SK-N-SH (cell line): ENCODE results near the gene ZSWIM5. TPM values are rescaled to one million over a fixed set of nuclear protein-coding genes. Genes with fewer than 3 reads are reported as not detected.

Experiments used
- CTCF ChIA-PET: fragments of 300-600, 350-600 bp; formaldehyde crosslinking; extraction: SDS; loops from one replicate; lab custom pipeline; 2021; lab: Yijun Ruan, JAX
- POLR2A ChIA-PET: fragments of 350-600 bp; sonication (Branson Sonifier 250); formaldehyde crosslinking; extraction: SDS; loops from one replicate; lab custom pipeline; 2020; ENCODE audit warnings: antibody characterized with exemption, inconsistent platforms; lab: Yijun Ruan, JAX
- DNase-seq: peaks from one replicate; pipeline ENCODE4 v3.0.0; 2012
- H2AFZ ChIP-seq: fragments of 200-600 bp; sonication (generic); 2 replicates; pipeline ENCODE4 v1.8.1; 2016; ENCODE audit warnings: antibody characterized with exemption, mild to moderate bottlenecking, low read depth
- H3F3A ChIP-seq: fragments of 200-600 bp; sonication (generic); replicated peaks from 2 replicates; pipeline ENCODE3; 2016; ENCODE audit warnings: antibody characterized with exemption, mild to moderate bottlenecking; ENCODE audit not compliant: insufficient read depth
- H3K27ac ChIP-seq, 2 experiments: fragments of 200-500 bp in 1 of 2; fragments of 200-600 bp in 1 of 2; sonication (Bioruptor generic) in 1 of 2; sonication (generic), shearing (Covaris generic) in 1 of 2; 2 replicates each; pipeline versions ENCODE4 v1.5.1 to v1.6.1; 2014 to 2016; ENCODE audit warnings: low read depth in 2 of 2, inconsistent platforms in 1 of 2, low read length in 1 of 2, mild to moderate bottlenecking in 1 of 2, mixed read lengths in 1 of 2
- H3K27me3 ChIP-seq: fragments of 200-600 bp; sonication (generic), shearing (Covaris generic); 2 replicates; pipeline ENCODE4 v1.6.1; 2016; ENCODE audit warnings: mixed run types; ENCODE audit not compliant: insufficient read depth
- H3K36me3 ChIP-seq, 2 experiments: fragments of 200-500 bp in 1 of 2; fragments of 200-600 bp in 1 of 2; sonication (Bioruptor generic) in 1 of 2; sonication (generic) in 1 of 2; replicated peaks in 1 of 2; 2 replicates each; pipeline versions ENCODE3 to v1.5.1; 2014 to 2016; ENCODE audit warnings: low read length in 1 of 2, mild to moderate bottlenecking in 1 of 2; ENCODE audit not compliant: insufficient read depth in 2 of 2, control insufficient read depth in 1 of 2
- H3K4me1 ChIP-seq, 2 experiments: fragments of 200-500 bp in 1 of 2; fragments of 200-600 bp in 1 of 2; sonication (Bioruptor generic) in 1 of 2; sonication (generic), shearing (Covaris generic) in 1 of 2; 2 replicates each; pipeline versions ENCODE4 v1.5.1 to v1.6.1; 2014 to 2016; ENCODE audit warnings: low read depth in 1 of 2, low read length in 1 of 2, mixed run types in 1 of 2; ENCODE audit not compliant: insufficient read depth in 2 of 2, control insufficient read depth in 1 of 2
- H3K4me2 ChIP-seq: fragments of 200-600 bp; sonication (generic), shearing (Covaris generic); 2 replicates; pipeline ENCODE4 v1.6.1; 2017; ENCODE audit warnings: mixed run types
- H3K4me3 ChIP-seq, 2 experiments: fragments of 200-500 bp in 1 of 2; fragments of 200-600 bp in 1 of 2; sonication (Bioruptor generic) in 1 of 2; sonication (generic), shearing (Covaris generic) in 1 of 2; 2 replicates each; pipeline versions ENCODE4 v1.5.1 to v1.8.1; 2014 to 2016; ENCODE audit warnings: low read depth in 2 of 2, inconsistent platforms in 1 of 2, low read length in 1 of 2, mild to moderate bottlenecking in 1 of 2, mixed read lengths in 1 of 2, moderate library complexity in 1 of 2
- H3K79me2 ChIP-seq: fragments of 200-600 bp; sonication (generic); 2 replicates; pipeline ENCODE4 v1.8.1; 2017; ENCODE audit warnings: mild to moderate bottlenecking; ENCODE audit not compliant: insufficient read depth
- H3K9ac ChIP-seq: fragments of 200-600 bp; sonication (generic); 2 replicates; pipeline ENCODE4 v1.6.1; 2017; ENCODE audit warnings: mixed run types
- H3K9me2 ChIP-seq: fragments of 200-600 bp; sonication (generic); 2 replicates; pipeline ENCODE4 v1.6.1; 2017; ENCODE audit warnings: mixed run types
- H3K9me3 ChIP-seq: fragments of 200-600 bp; sonication (generic); 2 replicates; pipeline ENCODE4 v1.6.1; 2017; ENCODE audit warnings: mixed run types, mild to moderate bottlenecking, moderate library complexity
- H4K20me1 ChIP-seq: fragments of 200-600 bp; sonication (generic); 2 replicates; pipeline ENCODE4 v1.6.1; 2017; ENCODE audit warnings: mild to moderate bottlenecking, mixed run types; ENCODE audit not compliant: insufficient read depth
- CHD2 ChIP-seq: fragments of 150-350 bp; IDR thresholded peaks from 2 replicates; pipeline ENCODE4 v1.6.1; 2018; ENCODE audit warnings: low read length; ENCODE audit not compliant: partially characterized antibody
- FOXJ3 ChIP-seq: sonication (generic); formaldehyde crosslinking; IDR thresholded peaks from 2 replicates; pipeline ENCODE4 v1.5.1; 2020; ENCODE audit warnings: mild to moderate bottlenecking, missing genetic modification reagents
- FOXM1 ChIP-seq: IDR thresholded peaks from 2 replicates; pipeline ENCODE4 v1.4.0; 2012; ENCODE audit warnings: low read depth, mild to moderate bottlenecking
- JUND ChIP-seq: IDR thresholded peaks from 2 replicates; pipeline ENCODE4 v1.4.0; 2012
- MEF2A ChIP-seq: IDR thresholded peaks from 2 replicates; pipeline ENCODE4 v1.4.0; 2012; ENCODE audit warnings: low read depth, borderline replicate concordance
- NRF1 ChIP-seq: IDR thresholded peaks from 2 replicates; pipeline ENCODE4 v1.6.1; 2012; ENCODE audit warnings: low read depth, mild to moderate bottlenecking, low read length
- RCOR1 ChIP-seq: fragments of 150-350 bp; IDR thresholded peaks from 2 replicates; pipeline ENCODE4 v1.6.1; 2017; ENCODE audit warnings: antibody characterized with exemption, low read length
- RXRA ChIP-seq: IDR thresholded peaks from 2 replicates; pipeline ENCODE4 v1.4.0; 2012; ENCODE audit warnings: low read depth, mild to moderate bottlenecking, borderline replicate concordance
- SIN3A ChIP-seq: IDR thresholded peaks from 2 replicates; pipeline ENCODE4 v1.6.1; 2012; ENCODE audit warnings: low read depth, mild to moderate bottlenecking, low read length, moderate library complexity, borderline replicate concordance
- SMC3 ChIP-seq: IDR thresholded peaks from 2 replicates; pipeline ENCODE4 v1.6.1; 2012; ENCODE audit warnings: low read depth, low read length, improper control_type of control experiment
- TAF1 ChIP-seq: IDR thresholded peaks from 2 replicates; pipeline ENCODE4 v1.6.1; 2012; ENCODE audit warnings: low read depth, mild to moderate bottlenecking, low read length, moderate library complexity, borderline replicate concordance
- WGBS: methylation state at CpG from one replicate; pipeline ENCODE4 v1.1.6; 2017; ENCODE audit warnings: low lambda C conversion rate; 5-methylcytosine and 5-hydroxymethylcytosine counted together
- polyA plus RNA-seq, 3 experiments: library from polyadenylated mRNA; depleted of rRNA; stranded (reverse); fragments of >200 nt; gene quantifications; 2 replicates each; pipeline ENCODE4 v1.2.3, GENCODE V29; 2012
- TF ChIP-seq, protein P1 (sequence below): IDR thresholded peaks from 2 replicates; pipeline ENCODE4 v1.4.0; 2012; ENCODE audit warnings: low read depth, borderline replicate concordance
- TF ChIP-seq, protein P2 (sequence below): IDR thresholded peaks from 2 replicates; pipeline ENCODE4 v1.4.0; 2012; ENCODE audit warnings: low read depth
- TF ChIP-seq, protein P3 (sequence below): IDR thresholded peaks from 2 replicates; pipeline ENCODE4 v1.4.0; 2012; ENCODE audit warnings: low read depth, borderline replicate concordance
- TF ChIP-seq, protein P4 (sequence below): IDR thresholded peaks from 2 replicates; pipeline ENCODE4; 2012

ZSWIM5 gene
- polyA plus RNA-seq, 1 of the 3 experiments (the other 2 are of a cell fraction) = 0.07 TPM

DNA sequence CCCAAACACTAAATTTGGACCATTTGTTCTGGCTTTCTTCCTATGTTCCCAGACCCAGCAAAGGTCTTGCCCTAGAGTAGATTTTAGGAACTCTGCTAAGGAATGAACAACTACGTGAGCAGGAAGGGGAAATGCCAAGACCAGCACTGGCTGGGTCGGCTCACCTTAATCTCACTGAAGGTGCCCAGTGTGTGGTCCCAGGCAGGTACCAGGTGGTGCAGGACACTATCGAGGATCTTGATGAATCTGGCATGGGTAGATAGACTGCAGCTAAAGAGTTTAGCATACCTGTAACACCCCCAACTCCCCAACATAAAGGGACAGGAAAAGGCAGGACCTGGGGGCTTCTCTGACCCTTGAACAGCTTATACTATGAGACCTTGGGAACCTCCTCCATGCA lies 198.3 kb downstream of the ZSWIM5 start:
- H3K9ac ChIP-seq = no peak overlapping the region
- H3K4me1 ChIP-seq = peaks cover 6 to 23% of the 10 kb centered on the region in 2 experiments
- H4K20me1 ChIP-seq = no peaks in the 10 kb centered on the region
- 86% methylated on average over 1 of the region's 3 CpGs for WGBS
- H3K27ac ChIP-seq = no peak overlapping the region
- ChIA-PET CTCF (interaction anchor here (2.0 kb wide), 1 partner anchor 11 kb away, joined by 9 read pairs; no protein-coding TSS in a partner anchor), POLR2A (no interaction called here)
- H3K79me2 ChIP-seq = peaks cover 31% of the 10 kb centered on the region; the same call in 1 of the 2 replicates
- H3K4me2 ChIP-seq = no peak overlapping the region
- no peak for TF ChIP-seq FOXM1
- no peak for TF ChIP-seq JUND
- TF ChIP-seq SIN3A = no peak
- TF ChIP-seq, protein P1, sequence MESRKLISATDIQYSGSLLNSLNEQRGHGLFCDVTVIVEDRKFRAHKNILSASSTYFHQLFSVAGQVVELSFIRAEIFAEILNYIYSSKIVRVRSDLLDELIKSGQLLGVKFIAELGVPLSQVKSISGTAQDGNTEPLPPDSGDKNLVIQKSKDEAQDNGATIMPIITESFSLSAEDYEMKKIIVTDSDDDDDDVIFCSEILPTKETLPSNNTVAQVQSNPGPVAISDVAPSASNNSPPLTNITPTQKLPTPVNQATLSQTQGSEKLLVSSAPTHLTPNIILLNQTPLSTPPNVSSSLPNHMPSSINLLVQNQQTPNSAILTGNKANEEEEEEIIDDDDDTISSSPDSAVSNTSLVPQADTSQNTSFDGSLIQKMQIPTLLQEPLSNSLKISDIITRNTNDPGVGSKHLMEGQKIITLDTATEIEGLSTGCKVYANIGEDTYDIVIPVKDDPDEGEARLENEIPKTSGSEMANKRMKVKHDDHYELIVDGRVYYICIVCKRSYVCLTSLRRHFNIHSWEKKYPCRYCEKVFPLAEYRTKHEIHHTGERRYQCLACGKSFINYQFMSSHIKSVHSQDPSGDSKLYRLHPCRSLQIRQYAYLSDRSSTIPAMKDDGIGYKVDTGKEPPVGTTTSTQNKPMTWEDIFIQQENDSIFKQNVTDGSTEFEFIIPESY = no peak
- TF ChIP-seq SMC3 = no peak
- TF ChIP-seq TAF1 = no peak
- TF ChIP-seq, protein P2, sequence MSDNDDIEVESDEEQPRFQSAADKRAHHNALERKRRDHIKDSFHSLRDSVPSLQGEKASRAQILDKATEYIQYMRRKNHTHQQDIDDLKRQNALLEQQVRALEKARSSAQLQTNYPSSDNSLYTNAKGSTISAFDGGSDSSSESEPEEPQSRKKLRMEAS = no peak
- TF ChIP-seq FOXJ3 = no peak
- no peak for TF ChIP-seq CHD2
- peaks cover 10 to 56% of the 10 kb centered on the region in 2 experiments for H3K36me3 ChIP-seq
- H3K27me3 ChIP-seq = no peaks in the 10 kb centered on the region
- H2AFZ ChIP-seq = no peak overlapping the region
- no peaks in the 10 kb centered on the region for H3K9me2 ChIP-seq
- H3K4me3 ChIP-seq = no peak overlapping the region
- no peak for DNase-seq
- H3K9me3 ChIP-seq = no peaks in the 10 kb centered on the region
- H3F3A ChIP-seq = peaks cover 5% of the 10 kb centered on the region

DNA sequence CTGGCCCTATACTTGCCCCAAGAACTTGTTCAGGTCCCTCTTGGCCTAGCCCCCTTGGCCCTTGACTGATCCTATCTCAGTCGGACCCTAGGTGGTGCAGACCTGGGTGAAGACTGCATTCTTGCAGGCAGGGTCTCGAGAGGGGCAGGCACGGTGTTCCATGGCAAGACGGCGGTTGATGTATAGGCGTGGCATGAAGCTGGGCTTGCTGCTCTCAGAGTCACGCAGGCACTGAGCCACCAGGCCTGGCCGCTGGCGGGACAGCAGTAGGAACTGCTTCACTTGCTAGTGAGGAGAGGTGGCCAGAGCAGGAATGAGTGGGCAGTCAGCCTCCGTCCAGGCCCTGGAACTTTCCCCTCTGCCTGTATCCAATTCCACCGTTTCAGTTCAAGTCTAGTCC lies 199.1 kb downstream of the ZSWIM5 start:
- H3K4me3 ChIP-seq = no peak overlapping the region
- H3K36me3 ChIP-seq = peaks cover 11 to 63% of the 10 kb centered on the region in 2 experiments
- H3K9me2 ChIP-seq = no peaks in the 10 kb centered on the region
- no peaks in the 10 kb centered on the region for H3K9me3 ChIP-seq
- ChIA-PET CTCF (no interaction called here), POLR2A (no interaction called here)
- H2AFZ ChIP-seq = no peak overlapping the region
- no peak overlapping the region for H3K27ac ChIP-seq
- H3F3A ChIP-seq = peaks cover 2% of the 10 kb centered on the region
- H3K27me3 ChIP-seq = no peaks in the 10 kb centered on the region
- WGBS = 64% methylated on average over 3 of the region's 11 CpGs
- H3K79me2 ChIP-seq = peaks cover 23% of the 10 kb centered on the region; the same call in 1 of the 2 replicates
- H3K4me2 ChIP-seq = no peak overlapping the region
- H4K20me1 ChIP-seq = no peaks in the 10 kb centered on the region
- H3K9ac ChIP-seq = no peak overlapping the region
- H3K4me1 ChIP-seq = peaks cover 6 to 18% of the 10 kb centered on the region in 2 experiments
- TF ChIP-seq, protein P3, sequence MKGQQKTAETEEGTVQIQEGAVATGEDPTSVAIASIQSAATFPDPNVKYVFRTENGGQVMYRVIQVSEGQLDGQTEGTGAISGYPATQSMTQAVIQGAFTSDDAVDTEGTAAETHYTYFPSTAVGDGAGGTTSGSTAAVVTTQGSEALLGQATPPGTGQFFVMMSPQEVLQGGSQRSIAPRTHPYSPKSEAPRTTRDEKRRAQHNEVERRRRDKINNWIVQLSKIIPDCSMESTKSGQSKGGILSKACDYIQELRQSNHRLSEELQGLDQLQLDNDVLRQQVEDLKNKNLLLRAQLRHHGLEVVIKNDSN = no peak
- TF ChIP-seq MEF2A = no peak
- TF ChIP-seq, protein P4, sequence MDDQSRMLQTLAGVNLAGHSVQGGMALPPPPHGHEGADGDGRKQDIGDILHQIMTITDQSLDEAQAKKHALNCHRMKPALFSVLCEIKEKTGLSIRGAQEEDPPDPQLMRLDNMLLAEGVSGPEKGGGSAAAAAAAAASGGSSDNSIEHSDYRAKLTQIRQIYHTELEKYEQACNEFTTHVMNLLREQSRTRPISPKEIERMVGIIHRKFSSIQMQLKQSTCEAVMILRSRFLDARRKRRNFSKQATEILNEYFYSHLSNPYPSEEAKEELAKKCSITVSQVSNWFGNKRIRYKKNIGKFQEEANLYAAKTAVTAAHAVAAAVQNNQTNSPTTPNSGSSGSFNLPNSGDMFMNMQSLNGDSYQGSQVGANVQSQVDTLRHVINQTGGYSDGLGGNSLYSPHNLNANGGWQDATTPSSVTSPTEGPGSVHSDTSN = no peak
- no peak for TF ChIP-seq JUND
- TF ChIP-seq SIN3A = no peak
- no peak for TF ChIP-seq RCOR1
- no peak for TF ChIP-seq RXRA
- TF ChIP-seq CHD2 = no peak
- no peak for TF ChIP-seq NRF1
- TF ChIP-seq, protein P1 = no peak
- DNase-seq = no peak
